Esophagus muscularis mucosa (tissue), 3 donors: Measurements from ENCODE around the gene GRPR.
A peak's percentile ranks its signal among the peaks of the same experiment; 100 is the strongest.

Experiments used
- CTCF ChIP-seq, 3 experiments: fragments of 200-600 bp in 2 of 3; fragments of 450-650 bp in 1 of 3; sonication (generic) in 2 of 3; IDR thresholded peaks; one replicate each; pipeline ENCODE4 v1.5.1; 2017 to 2019; ENCODE audit warnings: antibody characterized with exemption in 3 of 3, mild to moderate bottlenecking in 2 of 3, moderate library complexity in 1 of 3
- EP300 ChIP-seq: sonication (generic); formaldehyde crosslinking; IDR thresholded peaks from one replicate; pipeline ENCODE4 v1.6.1; 2017; ENCODE audit warnings: antibody characterized with exemption

GRCh38 chrX:16112428-16112827, 10.9 kb upstream of the GRPR start:
- TF ChIP-seq EP300 (no peak), CTCF (IDR thresholded peaks at IDR 0.05) (peak in 1 of 3 experiments; percentile 16)
